DND-41 (cell line): ENCODE results near the gene AARS1.

Source experiments
- EZH2 ChIP-seq: IDR thresholded peaks from 3 replicates; pipeline ENCODE4 v1.6.1; 2012; ENCODE audit warnings: borderline replicate concordance, low read depth, mild to moderate bottlenecking, moderate library complexity, low read length, inconsistent platforms; ENCODE audit not compliant: severe bottlenecking
- TF ChIP-seq, protein P1 (sequence below): IDR thresholded peaks from 2 replicates; pipeline ENCODE4 v1.5.1; 2012; ENCODE audit warnings: borderline replicate concordance, low read length, moderate library complexity, mild to moderate bottlenecking; ENCODE audit not compliant: poor library complexity, severe bottlenecking; ENCODE audit errors: extremely low read depth

DNA sequence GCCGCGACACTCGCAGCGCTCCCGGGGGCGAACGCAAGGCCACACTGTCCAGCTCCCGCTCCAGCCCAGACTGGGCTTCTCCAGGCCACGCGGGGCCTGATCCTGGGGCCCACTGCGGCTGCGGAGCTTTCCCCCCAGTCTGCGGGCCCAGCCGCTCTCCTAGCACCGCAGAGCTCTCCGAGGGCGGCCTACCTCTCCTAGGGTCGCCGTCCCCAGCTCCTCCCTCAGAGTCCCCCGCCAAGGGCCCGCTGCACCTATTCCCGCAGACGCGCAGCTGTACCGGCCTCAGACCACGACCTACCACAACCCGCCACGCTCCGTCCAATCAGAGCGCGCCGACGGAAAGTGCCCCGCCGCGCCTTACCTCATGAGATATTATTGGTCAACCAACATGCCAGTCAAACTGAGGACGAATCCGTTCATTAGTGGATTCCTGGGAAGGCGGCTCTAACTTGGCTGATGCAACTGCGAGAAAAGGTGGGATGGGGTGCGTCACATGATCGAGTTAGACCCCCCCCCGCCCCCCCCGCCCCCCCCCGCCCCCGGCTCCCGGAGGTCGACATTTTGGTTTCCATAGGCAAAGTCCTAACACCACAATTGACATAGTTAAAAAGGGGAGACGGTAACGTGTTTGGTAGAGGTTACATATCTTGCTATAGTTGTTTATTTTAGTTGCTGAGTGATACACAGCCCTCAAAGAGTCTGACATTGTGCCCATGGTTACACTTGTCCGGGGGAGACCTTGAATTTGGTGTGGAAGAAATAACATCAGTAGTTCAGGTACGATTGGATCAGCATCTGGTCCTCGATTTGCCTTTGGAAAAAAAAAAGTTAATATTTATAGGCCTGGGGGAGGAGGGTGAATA, at the start of gene AARS1:
- TF ChIP-seq, protein P1, sequence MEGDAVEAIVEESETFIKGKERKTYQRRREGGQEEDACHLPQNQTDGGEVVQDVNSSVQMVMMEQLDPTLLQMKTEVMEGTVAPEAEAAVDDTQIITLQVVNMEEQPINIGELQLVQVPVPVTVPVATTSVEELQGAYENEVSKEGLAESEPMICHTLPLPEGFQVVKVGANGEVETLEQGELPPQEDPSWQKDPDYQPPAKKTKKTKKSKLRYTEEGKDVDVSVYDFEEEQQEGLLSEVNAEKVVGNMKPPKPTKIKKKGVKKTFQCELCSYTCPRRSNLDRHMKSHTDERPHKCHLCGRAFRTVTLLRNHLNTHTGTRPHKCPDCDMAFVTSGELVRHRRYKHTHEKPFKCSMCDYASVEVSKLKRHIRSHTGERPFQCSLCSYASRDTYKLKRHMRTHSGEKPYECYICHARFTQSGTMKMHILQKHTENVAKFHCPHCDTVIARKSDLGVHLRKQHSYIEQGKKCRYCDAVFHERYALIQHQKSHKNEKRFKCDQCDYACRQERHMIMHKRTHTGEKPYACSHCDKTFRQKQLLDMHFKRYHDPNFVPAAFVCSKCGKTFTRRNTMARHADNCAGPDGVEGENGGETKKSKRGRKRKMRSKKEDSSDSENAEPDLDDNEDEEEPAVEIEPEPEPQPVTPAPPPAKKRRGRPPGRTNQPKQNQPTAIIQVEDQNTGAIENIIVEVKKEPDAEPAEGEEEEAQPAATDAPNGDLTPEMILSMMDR = no peak
- no peak for TF ChIP-seq EZH2
